ENCODE results near the gene THNSL1. TPM values are rescaled to one million over a fixed set of nuclear protein-coding genes. Genes with fewer than 3 reads are reported as not detected.

Gene THNSL1
- total and polyA plus RNA-seq, 2 of the 13 experiments (the other 11 are each of a cell fraction or from before 2014, with no cell fraction given): 1.3 to 3.8 TPM

- no TSS peak for BruUV-seq (replicated peaks)
- no peaks in the 10 kb centered on the region for H3K36me3 ChIP-seq (replicated peaks in 1 of 2; ENCODE audit: control insufficient read depth in 1 of 2, insufficient read depth in 2 of 2, low read length in 2 of 2)
- peak; percentile 87 for DNase-seq (ENCODE audit: low spot score)
- no peak overlapping the region for H2AFZ ChIP-seq (ENCODE audit: low read length)
- peak; percentile 72 for ATAC-seq
- no peaks in the 10 kb centered on the region for H3K9me3 ChIP-seq (ENCODE audit: low read length)
- ChIA-PET POLR2A (no interaction called here), CTCF (ENCODE audit: low intra/inter-chr PET ratio, low total read pairs) (no interaction called here)
- no peaks in the 10 kb centered on the region for H4K20me1 ChIP-seq (ENCODE audit: insufficient read depth, low read length)
- H3K4me3 ChIP-seq (replicated peaks in 1 of 3; ENCODE audit: insufficient read depth in 1 of 3, low read depth in 2 of 3, low read length in 3 of 3): no peak overlapping the region
- FAIRE-seq: peak; percentile 66
- no peaks in the 10 kb centered on the region for H3K27me3 ChIP-seq (ENCODE audit: control insufficient read depth in 1 of 2, insufficient read depth in 2 of 2, low read length in 2 of 2)
- 7% methylated on average over 7 of the region's 7 CpGs for WGBS (ENCODE audit: low lambda C conversion rate)
- H3K79me2 ChIP-seq (ENCODE audit: insufficient read depth, low read length): no peaks in the 10 kb centered on the region
- intact Hi-C loops (cut with micrococcal nuclease; ENCODE audit: unreplicated experiment) (loop anchor here (5.0 kb wide), 1 partner anchor 43 kb away; the partner anchor contains the start of genes ENKUR and THNSL1), in situ Hi-C loops (cut with HindIII; ENCODE audit: extremely low pct_ligation_motif_present, low pct_unique_long_range_greater_than_20kb) (loop anchor here (5.0 kb wide), 1 partner anchor 43 kb away; the partner anchor contains the start of genes ENKUR and THNSL1)
- peaks cover 49% of the 10 kb centered on the region for H3K4me1 ChIP-seq (ENCODE audit: insufficient read depth, low read length)
- no peak overlapping the region for H3K9ac ChIP-seq (ENCODE audit: insufficient read depth, low read depth, low read length)
- H3K4me2 ChIP-seq (ENCODE audit: low read depth, low read length): peak overlapping the region; percentile 28
- H3K27ac ChIP-seq (ENCODE audit: extremely low read length, insufficient read depth, low read length): no peak overlapping the region
- no peak for TF ChIP-seq CBX1 (IDR thresholded peaks at IDR 0.05; ENCODE audit: low read depth)
- TF ChIP-seq RARG (CRISPR knock-in tag; IDR thresholded peaks at IDR 0.05; ENCODE audit: low read depth): no peak
- TF ChIP-seq, protein P1, sequence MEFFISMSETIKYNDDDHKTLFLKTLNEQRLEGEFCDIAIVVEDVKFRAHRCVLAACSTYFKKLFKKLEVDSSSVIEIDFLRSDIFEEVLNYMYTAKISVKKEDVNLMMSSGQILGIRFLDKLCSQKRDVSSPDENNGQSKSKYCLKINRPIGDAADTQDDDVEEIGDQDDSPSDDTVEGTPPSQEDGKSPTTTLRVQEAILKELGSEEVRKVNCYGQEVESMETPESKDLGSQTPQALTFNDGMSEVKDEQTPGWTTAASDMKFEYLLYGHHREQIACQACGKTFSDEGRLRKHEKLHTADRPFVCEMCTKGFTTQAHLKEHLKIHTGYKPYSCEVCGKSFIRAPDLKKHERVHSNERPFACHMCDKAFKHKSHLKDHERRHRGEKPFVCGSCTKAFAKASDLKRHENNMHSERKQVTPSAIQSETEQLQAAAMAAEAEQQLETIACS (CRISPR knock-in tag; IDR thresholded peaks at IDR 0.05): no peak
- TF ChIP-seq, protein P2, sequence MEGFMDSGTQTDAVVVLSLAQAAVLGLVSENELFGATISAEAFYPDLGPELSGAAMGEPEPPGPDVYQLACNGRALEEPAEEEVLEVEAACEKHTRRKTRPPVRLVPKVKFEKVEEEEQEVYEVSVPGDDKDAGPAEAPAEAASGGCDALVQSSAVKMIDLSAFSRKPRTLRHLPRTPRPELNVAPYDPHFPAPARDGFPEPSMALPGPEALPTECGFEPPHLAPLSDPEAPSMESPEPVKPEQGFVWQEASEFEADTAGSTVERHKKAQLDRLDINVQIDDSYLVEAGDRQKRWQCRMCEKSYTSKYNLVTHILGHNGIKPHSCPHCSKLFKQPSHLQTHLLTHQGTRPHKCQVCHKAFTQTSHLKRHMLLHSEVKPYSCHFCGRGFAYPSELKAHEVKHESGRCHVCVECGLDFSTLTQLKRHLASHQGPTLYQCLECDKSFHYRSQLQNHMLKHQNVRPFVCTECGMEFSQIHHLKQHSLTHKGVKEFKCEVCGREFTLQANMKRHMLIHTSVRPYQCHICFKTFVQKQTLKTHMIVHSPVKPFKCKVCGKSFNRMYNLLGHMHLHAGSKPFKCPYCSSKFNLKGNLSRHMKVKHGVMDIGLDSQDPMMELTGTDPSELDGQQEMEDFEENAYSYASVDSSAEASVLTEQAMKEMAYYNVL (CRISPR knock-in tag; IDR thresholded peaks at IDR 0.05; ENCODE audit: borderline replicate concordance): no peak
- TF ChIP-seq BHLHE40 (IDR thresholded peaks at IDR 0.05; ENCODE audit: low read length): no peak
- no peak for TF ChIP-seq MXD4 (CRISPR knock-in tag; IDR thresholded peaks at IDR 0.05)
- TF ChIP-seq GATAD2A (CRISPR knock-in tag; IDR thresholded peaks at IDR 0.05): 0 out of 2 replicates have a peak, but pooled peaks have one; percentile 9
- TF ChIP-seq ZNF749 (CRISPR knock-in tag; IDR thresholded peaks at IDR 0.05; ENCODE audit: borderline replicate concordance): no peak
- TF ChIP-seq POLR2A (IDR thresholded peaks at IDR 0.05; ENCODE audit: insufficient read depth in 1 of 2, low read depth in 2 of 2, low read length in 2 of 2): no peak
- no peak for TF ChIP-seq ZNF607 (CRISPR knock-in tag; IDR thresholded peaks at IDR 0.05; ENCODE audit: borderline replicate concordance)
- no peak for TF ChIP-seq FOXA1 (IDR thresholded peaks at IDR 0.05)
- no peak for TF ChIP-seq FOXA1 (CRISPR knock-in tag; IDR thresholded peaks at IDR 0.05)
- no peak for TF ChIP-seq ZNF558 (CRISPR knock-in tag; IDR thresholded peaks at IDR 0.05; ENCODE audit: borderline replicate concordance)
- TF ChIP-seq MYNN (CRISPR knock-in tag; IDR thresholded peaks at IDR 0.05; ENCODE audit: low read depth): no peak
- no peak for TF ChIP-seq NFRKB (IDR thresholded peaks at IDR 0.05)
- no peak for TF ChIP-seq ZKSCAN5 (CRISPR knock-in tag; IDR thresholded peaks at IDR 0.05)
- TF ChIP-seq ZNF460 (CRISPR knock-in tag; IDR thresholded peaks at IDR 0.05; ENCODE audit: borderline replicate concordance): no peak
- no peak for TF ChIP-seq ZNF564 (CRISPR knock-in tag; IDR thresholded peaks at IDR 0.05)
- TF ChIP-seq, protein P3, sequence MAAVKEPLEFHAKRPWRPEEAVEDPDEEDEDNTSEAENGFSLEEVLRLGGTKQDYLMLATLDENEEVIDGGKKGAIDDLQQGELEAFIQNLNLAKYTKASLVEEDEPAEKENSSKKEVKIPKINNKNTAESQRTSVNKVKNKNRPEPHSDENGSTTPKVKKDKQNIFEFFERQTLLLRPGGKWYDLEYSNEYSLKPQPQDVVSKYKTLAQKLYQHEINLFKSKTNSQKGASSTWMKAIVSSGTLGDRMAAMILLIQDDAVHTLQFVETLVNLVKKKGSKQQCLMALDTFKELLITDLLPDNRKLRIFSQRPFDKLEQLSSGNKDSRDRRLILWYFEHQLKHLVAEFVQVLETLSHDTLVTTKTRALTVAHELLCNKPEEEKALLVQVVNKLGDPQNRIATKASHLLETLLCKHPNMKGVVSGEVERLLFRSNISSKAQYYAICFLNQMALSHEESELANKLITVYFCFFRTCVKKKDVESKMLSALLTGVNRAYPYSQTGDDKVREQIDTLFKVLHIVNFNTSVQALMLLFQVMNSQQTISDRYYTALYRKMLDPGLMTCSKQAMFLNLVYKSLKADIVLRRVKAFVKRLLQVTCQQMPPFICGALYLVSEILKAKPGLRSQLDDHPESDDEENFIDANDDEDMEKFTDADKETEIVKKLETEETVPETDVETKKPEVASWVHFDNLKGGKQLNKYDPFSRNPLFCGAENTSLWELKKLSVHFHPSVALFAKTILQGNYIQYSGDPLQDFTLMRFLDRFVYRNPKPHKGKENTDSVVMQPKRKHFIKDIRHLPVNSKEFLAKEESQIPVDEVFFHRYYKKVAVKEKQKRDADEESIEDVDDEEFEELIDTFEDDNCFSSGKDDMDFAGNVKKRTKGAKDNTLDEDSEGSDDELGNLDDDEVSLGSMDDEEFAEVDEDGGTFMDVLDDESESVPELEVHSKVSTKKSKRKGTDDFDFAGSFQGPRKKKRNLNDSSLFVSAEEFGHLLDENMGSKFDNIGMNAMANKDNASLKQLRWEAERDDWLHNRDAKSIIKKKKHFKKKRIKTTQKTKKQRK (IDR thresholded peaks at IDR 0.05; ENCODE audit: low read length): no peak
- TF ChIP-seq EZH2 (conservative IDR thresholded peaks at IDR 0.05; ENCODE audit: low read depth, low read length): no peak
- TF ChIP-seq MIER2 (CRISPR knock-in tag; IDR thresholded peaks at IDR 0.05): no peak
Measured at GRCh38 chr10:25059990-25060389, 43.6 kb downstream of the THNSL1 start.
